Activated CD4-positive, alpha-beta T cell treated with anti-CD3 and anti-CD28 coated beads, Interleukin-10, Interleukin-2, amounts not matched to agents 100 ng/mL and 50 ng/mL, durations not matched to agents 16 hours and 8 hours (primary cell): ENCODE measurements around the gene NOTUM.
"Not testable (repeated sequence)": the region's sequence is repeated elsewhere in the genome, so short reads cannot be mapped to it uniquely, and the experiment has no call there.

ENCODE experiments used
- DNase-seq: peaks from one replicate; pipeline ENCODE4 v3.0.0-alpha.2; 2020

The NOTUM gene

DNA sequence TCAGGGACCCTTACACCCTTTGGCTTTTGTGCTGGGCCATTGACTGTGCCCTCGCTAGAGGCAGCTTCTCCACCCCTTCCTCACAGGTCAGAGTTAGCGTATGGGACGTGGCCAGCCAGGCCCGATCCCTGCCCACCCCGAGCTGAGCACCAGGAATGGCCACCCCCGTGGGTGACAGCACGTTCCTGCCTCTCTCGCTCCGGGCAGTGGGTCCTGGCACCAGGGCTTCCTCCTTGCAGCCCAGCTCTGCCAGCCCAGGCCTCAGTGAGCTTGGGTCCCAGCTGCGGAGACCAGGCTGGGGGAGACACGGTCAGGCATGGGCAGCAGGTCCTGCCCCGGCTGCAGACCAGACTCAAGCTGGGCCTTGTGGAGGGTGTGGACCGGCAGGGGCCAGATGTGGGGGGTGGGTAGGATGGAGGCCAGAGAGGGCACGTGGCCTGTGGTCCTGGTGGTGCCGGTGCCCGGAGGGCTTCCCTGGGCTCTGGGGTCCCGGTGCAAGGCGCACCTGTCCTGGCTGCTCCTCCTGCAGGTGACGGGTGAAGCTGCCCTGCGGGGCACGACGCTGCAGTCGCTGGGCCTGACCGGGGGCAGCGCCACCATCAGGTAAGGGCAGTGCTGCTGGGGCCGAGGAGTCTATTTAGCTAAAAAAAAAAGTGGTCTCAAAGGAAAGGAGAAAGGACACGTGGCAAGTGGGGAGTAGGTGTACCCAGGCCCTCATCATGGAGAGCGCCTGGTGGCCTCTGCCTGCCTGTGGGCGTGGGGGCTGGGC is 34.7 kb upstream of the NOTUM start:
- no peak for DNase-seq

DNA sequence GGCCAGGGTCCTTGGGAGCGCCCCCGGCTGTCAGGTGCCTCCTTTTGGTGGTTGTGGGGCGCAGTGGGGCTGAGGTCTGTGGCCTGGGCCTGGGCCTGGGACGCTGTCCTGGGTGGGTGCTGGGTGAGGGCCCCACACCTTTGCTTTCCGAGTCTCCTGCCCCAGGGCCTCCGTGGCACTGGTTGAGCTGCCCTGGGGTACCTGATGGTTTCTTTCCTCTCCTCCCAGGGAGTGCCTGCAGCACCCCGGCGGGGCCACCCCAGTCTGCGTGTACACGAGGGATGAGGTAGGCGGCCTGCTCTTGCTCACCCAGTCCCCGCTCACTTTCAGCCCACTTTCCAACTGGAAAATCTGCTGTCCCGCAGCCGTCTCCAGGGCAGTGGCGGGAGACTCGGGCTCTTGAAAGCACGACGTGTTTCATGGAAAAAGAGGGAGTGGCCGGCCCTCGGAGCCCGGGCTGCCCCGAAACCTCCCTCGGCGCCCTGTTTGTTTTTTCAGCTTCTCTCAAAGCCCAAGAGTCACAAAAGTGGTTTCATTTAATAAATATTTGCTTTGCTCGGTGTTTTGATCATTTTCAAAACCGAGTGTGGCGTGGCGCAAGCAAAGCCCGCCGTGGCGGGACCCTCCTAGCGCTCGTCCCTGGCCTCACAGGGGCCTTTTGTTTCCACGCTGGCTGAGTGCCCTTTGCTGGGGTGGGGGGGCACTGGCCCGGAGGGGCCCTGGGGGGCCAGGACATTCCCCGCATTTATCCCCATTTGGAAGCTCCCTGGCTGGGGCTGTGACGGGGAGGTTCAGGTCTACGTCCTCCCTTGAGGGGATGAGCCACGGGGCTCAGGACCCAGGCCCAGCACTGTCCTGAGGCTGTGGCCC is 33.8 kb upstream of the NOTUM start:
- no peak for DNase-seq

DNA sequence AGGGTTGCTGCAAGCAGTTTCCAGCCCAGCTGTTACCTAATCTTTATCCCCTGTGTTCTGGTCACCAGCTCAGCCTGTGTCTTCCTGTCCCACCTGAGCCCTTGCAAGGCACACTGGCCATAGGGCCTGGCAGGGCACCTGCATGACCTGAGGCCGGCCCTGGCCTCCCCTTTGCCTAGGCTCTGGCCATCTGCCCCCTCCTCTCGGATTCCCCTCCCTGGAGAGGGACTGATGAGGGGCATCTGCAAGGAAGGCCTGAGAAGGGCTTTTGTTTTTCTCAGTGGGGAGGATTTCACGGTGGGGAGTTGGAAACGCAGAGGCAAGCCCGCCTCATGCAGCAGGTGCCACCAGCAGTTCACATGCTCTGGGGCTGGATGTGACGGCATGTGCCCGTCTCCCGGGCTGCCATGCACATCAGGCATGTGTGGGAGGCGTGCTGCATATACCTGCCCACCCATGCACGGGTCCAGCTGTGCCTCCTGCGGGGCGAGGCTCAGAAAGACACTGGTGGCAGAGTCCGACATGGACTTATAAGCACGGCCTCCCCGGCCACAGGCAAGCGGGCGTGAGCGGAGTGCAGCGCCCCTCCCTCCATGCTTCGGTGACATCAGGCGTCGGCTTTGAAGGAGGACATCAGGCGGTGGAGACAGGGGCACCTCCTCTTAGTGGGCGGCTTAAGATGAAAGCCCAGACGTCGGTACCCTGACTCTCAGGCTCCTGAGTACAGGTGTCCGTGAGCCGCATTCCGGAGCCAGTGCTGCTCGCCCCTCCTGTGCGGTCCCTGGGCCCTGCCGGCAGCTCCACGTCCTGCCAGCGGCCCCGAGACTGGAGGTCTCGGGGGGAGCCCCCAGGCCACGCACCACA is 33.0 kb upstream of the NOTUM start:
- DNase-seq, result no peak

DNA sequence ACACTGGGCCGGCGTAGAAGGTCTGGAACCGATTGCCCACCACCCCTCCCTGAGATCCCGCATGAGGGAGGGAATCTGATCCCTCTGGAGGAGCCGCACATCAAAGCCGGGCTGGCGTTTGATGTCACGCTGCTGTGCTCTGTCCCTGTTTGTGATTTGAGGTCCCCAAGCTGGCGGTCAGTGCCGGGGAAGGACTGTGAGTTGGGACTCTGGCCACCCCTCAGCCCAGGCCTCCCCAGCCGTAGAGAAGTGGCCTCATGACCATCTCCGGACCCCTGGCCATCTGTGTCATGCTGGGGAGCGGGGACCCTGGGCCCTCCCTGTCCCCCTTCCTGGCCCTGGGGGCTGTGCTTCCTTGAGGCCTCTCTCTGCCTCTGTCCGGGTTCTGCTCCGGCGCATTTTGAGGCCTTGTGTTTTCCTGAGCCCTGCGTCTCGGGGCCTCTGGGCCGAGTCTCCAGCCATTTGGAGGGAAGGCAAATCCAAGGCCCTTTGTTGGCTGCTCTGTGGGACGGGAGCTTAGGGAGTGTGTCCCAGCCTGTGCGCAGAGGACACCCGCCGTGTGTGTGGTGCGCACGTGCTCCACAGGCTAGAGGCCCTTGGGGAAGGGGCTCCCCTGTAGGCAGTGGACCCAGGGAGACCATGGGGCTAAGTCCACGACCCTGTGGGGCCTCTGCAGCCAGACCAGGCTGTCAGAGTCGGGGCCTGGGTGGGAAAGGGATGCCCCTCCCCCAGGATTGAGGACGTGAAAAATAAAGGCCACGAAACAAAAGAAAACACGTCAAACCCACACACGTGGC is 31.5 kb upstream of the NOTUM start:
- no peak for DNase-seq

DNA sequence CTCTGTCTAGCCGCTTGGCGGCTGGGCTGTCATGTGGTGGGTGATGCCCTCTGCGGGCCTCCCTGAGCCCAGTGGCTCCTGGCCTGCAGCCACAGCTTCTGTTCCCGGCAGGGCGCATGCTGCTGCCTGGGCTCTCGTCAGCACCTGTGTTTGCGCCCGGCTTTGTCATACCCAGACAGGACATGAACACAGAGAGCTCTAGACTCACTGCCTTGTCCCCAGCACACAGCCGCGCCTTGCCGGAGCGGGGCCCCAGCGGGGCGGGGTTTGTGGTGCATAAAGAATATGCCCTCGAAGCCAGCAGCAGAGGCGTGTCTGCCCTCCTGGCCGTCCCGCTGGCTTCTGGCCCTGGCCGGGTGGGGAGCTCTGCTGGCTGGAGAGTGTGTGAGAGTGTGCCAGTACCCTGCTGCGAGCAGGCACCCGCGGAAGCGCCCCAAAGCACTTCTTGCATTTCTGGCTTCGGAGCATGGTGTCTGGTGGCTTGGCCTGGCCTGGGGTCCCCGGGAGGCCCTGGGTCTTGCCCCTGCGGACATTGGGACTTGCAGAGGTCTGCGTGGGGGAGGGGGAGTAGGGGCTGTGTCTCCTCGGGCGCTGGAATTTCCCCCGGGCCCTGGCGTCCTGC is 30.8 kb upstream of the NOTUM start:
- DNase-seq, result no peak

DNA sequence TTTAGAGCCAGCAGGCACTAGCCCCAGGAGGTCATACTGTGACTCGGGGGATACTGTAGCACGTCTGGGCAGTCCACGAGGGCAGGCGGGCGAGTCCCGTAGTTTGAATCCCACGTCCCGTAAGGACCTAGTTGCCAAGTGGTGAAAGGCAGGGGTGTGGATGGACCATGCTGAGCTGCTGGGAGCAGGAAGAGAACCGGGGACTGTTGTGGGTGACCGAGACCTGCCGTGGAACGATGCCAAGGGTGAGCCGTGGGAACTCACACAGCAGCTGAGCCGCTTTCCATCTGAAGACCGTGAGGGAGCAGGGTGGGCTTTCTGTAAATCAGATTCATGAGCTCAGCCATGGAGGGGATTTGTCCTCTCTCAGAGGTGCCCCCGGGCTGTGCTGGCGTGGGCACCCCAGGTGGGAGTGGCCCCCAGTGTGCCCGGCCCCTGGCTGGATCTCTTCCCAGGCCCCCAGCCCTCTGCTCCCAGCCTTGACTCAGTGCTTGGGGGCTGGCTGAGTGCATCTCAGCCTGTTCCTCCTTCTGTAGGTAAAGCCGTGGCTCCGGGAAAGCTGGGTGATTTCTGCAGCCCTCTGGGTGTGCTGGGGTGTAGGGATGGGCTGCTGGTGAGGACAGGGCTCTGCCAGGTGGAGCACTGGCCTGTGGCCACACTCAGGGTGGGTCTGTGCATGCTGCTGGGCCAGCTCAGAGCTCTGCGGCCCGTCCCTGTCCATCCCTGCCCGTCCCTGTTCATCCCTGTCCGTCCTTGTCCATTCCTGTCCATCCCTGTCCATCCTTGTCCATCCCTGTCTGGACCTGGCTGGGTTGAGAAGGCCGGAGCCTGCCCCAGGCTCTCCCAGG is 30.1 kb upstream of the NOTUM start:
- no peak for DNase-seq

DNA sequence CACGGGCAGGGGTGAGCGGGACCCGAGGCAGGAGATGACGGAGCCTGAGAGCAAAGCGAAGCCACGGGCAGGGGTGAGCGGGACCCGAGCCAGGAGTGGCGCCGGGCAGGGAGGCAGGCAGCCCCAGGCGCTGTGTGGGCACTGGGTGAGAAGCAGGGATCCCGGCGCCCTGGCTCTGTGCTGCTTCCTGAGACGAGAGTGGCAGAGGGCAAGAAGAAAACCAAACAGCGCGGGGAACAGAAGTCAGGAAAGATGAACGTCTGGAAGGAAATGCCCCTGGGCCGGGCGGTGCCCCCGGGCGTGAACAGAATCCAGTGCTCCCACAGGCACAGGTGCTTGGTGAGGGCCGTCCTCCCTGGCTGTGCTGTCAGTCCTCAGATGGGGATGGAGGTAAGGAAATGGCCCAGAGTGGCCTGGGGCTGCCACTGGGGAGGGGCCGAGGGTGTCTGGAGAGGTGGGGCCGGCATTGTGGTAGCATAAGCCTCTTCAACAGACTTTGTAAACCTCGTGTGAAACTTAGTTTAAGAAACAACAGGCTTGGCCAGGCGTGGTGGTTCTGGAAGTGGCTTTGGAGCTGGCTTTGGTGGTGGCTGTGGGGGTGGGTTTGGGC is 26.3 kb upstream of the NOTUM start:
- DNase-seq, result no peak

DNA sequence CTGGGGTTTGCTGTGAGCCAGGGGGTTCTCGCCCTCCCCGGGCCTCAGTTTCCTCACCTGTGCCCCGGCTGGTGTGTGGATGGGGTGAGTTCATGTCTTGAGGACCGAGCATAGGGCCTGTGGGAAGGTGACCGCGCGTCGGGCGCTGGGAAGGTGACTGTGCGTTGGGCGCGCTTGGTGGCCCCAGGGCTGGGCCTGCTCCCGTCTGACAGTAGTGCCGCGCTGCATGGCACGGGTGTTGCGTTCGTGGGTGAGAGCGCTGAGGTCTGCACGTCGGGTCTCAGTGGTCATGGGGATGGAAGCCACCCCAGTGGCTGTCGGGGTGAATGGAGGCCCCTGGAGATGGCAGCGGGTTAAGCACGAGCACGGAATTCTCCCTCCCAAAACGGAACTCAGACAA is 25.6 kb upstream of the NOTUM start:
- no peak for DNase-seq

DNA sequence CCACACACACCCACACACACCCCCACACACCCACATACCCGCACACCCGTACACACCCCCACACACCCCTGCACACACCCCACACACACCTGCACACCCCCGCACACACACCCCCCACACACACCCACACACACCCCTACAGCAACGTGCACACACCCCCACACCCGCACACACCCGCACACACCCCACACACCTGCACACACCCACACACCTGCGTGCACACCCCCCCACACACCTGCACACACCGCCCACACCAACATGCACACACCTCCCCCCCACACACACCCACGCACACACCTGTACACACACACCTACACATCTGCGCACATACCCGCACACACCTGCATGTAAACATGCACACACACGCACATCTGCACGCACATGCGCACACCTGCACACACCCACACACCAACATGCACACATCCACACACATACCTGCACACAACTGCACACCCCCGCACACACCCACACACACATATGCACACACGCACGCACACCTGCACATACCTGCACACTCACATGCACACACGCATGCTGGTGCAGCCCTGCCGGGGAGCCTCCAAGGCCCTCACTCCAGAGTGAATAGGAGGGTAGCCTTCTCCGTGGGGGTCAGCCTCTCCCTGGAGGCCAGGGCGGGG is 23.9 kb upstream of the NOTUM start:
- DNase-seq, result no peak

DNA sequence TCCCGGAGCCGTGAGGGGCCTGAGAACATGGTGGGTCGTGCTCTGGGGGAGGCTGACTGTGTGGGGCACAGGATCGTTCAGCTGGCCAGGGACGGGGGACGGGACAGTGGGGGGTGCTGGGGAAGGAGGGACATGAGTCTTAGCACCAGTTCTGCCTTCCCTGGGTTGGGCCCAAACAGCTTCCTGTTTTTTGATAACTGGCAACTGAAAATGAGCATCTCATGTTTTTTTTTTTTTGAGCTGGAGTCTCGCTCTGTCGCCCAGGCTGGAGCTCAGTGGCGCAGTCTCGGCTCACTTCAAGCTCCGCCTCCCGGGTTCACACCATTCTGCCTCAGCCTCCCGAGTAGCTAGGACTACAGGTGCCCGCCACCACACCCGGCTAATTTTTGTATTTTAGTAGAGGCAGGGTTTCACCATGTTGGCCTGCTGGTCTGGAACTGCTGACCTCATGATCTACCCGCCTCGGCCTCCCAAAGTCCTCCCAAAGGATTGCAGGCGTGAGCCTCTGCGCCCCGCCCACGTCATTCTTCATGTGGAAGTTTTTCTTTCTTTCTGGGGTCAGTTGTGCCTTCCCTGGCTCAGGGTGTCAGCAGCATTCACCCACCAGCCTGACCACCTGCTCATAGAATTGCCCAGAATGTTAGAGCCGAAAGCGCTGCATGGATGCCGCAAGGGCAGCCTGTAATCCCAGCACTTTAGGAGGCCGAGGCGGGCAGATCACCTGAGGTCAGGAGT is 22.8 kb upstream of the NOTUM start:
- DNase-seq, result no peak

DNA sequence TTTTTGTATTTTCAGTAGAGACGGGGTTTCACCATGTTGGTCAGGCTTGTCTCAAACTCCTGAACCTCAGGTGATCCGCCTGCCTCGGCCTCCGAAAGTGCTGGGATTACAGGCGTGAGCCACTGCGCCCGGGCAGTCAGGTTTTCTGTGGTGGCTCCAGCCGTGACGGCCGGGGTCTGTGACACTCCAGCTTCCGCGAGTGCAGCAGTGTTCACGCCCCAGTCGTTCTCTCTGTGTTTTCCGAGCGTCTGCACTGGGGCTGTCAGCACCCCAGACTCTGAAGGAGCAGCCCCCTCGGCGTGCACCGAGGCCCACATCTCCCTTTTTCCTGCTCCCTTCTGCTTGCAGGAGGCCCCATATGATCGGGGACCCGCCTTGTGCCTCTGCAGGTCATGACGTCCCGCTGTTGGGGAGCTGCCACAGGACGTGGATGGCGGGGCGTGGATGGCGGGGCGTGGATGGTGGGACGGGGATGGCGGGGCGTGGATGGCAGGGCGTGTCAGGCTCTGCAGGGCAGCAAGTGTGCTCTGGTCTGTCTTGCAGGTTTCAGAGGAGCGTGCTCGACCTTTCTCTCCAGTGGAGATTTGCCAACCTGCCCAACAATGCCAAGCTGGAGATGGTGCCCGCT is 22.1 kb upstream of the NOTUM start:
- DNase-seq, result no peak

DNA sequence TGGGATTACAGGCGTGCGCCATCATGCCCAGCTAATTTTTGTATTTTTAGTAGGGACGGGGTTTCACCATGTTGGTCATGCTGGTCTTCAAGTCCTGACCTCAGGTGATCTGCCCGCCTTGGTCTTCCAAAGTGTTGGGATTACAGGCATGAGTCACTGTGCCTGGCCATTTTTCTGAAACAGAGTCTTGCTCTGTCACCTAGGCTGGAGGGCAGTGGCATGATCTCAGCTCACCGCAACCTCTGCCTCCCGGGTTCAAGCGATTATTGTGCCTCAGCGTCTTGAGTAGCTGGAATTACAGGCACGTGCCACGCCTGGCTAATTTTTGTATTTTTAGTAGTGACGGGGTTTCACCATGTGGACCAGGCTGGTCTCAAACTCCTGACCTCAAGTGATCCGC is 20.5 kb upstream of the NOTUM start:
- not testable (repeated sequence) for DNase-seq

DNA sequence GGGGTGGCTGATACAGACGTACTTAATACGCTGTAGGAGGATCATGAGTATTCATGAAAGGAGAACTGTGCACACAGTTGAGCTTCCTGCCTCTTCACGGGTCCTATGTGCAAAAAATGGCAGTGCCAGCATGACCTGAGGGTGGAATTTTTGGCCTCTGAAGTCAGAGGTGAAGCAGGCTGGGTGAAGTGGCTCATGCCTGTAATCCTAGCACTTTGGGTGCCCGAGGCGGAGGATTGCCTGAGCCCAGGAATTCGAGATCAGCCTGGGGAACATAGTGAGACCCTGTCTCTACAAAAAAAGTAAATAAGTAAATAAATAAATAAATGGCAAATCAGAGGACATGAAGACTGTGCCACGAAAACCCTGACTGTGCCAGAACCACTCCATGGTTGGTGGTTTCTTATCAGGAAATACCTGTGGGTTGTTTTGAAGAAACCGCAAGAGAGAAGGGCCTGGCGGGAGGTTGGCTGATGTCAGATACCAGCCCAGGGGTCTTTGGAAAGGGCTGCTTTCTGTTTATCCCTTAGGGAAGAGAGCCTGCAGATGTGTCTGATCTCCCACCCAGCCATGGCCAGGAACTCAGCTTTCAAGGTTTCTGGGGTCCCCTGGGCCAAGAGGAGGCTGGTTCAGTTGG is 19.8 kb upstream of the NOTUM start:
- peak; percentile 26 for DNase-seq

DNA sequence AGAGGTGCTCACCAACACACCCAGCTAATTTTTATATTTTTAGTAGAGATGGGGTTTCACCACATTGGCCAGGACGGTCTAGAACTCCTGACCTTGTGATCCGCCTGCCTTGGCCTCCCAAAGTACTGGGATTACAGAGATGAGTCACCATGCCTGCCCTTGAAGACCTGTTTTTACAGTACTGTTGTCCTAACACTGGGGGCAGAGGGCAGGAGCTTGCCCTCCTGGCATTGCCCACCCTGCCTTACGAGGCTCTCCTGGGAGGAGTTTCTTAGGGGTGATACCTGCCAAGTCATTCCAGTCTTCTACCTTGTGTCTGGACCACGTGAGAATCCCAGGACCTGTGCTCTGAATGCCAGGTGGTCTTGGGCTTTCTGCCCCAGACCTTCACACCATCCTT is 19.1 kb upstream of the NOTUM start:
- no peak for DNase-seq

DNA sequence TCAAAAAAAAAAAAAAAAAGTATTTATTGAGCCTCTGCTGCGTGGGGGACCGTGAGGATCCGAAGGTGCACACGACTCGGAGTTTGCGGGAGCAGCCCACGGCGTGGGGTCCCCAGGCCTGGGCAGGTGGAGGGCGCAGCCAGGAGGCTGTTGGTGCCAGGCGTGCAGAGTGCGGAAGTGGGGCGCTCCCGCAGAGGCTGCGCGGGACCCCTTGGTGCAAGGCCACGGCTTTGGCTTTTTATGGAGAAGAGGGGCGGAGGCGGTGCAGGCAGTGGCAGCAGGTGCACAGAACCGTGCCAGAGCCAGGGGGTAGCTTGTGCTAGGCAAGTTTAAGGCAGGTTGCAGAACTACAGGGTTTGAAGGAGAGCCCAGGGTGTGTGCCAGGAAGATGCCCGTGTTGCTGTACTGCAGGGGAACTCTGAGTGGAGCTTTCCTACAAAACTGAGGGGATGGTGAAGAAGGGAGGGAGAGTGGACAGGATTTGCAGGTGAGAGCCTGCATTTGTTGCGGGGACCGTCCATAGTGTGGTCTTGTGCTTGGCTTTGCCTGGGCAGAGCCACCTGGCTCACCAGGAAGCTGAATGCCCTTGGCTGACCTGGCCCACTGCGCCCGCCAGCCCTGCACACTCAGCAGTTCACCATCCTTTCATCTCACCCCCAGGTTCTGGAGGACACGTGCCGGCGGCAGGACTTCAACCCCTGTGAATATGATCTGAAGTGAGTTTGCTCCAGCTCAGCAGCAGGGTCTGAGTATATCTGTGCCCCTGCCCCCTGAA is 17.7 kb upstream of the NOTUM start:
- DNase-seq, result no peak

DNA sequence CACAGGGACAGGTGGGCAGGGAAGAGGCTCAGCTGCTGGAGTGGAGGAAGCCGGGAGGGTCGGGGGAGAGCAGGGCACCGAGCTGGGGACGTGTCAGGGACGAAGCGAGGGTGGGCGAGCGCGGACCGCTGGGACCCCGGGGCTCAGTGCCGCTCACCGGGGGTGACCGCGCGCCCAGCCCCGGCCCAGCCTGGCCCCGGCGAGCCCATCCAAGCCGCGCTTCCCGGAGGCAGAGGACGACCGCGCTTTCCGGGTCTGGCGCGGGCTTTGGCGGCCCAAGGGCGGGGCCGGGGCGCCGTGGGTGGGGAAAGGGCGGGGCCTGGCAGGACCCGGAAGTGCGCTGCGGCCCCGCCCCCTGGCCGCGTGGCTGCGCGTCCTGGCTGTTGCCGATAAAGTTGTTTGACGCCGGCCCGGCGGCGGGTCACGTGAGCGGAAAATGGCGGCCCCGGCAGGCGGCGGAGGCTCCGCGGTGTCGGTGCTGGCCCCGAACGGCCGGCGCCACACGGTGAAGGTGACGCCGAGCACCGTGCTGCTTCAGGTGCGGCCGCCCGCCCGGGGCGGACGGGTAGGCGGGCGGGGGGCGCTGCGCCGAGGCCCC is 16.3 kb upstream of the NOTUM start, which contains the start of gene ASPSCR1:
ASPSCR1 (plus strand) TSS at position 419 of the 598 bp plus-strand sequence; CDS start at position 437, 18 bp downstream.
- DNase-seq, result peak; percentile 95
